Suprapubic skin (tissue), 4 donors: ENCODE results near the gene INPP5E. TPM values are rescaled to one million over a fixed set of nuclear protein-coding genes. Genes with fewer than 3 reads are reported as not detected.

Experiments used
- DNase-seq, 2 donors: peaks; one replicate each; pipeline ENCODE4 v3.0.0-alpha.2; 2019; ENCODE audit warnings: low spot score in 2 of 2
- H3K27ac ChIP-seq: fragments of 200-600 bp; sonication (generic); one replicate; pipeline ENCODE4 v1.5.1; 2019
- H3K27me3 ChIP-seq: fragments of 200-600 bp; sonication (generic); one replicate; pipeline ENCODE4 v1.5.1; 2019
- H3K36me3 ChIP-seq: fragments of 200-600 bp; sonication (generic); one replicate; pipeline ENCODE4 v1.5.1; 2019
- H3K4me1 ChIP-seq: fragments of 200-600 bp; sonication (generic); one replicate; pipeline ENCODE4 v1.5.1; 2019
- H3K4me3 ChIP-seq: fragments of 200-600 bp; sonication (generic); one replicate; pipeline ENCODE4 v1.5.1; 2019; ENCODE audit warnings: mild to moderate bottlenecking
- H3K9me3 ChIP-seq: fragments of 200-600 bp; sonication (generic); one replicate; pipeline ENCODE4 v1.5.1; 2019
- EP300 ChIP-seq: sonication (generic); formaldehyde crosslinking; IDR thresholded peaks from one replicate; pipeline ENCODE4 v1.6.1; 2017; ENCODE audit warnings: antibody characterized with exemption
- POLR2A ChIP-seq, 2 donors: fragments of 450-650 bp; IDR thresholded peaks; one replicate each; pipeline ENCODE4 v1.6.1; 2017; ENCODE audit warnings: antibody characterized with exemption in 2 of 2, mild to moderate bottlenecking in 2 of 2, moderate library complexity in 2 of 2
- POLR2AphosphoS5 ChIP-seq, 3 donors: sonication (generic); formaldehyde crosslinking; IDR thresholded peaks; one replicate each; pipeline ENCODE4 v1.6.1; 2017; ENCODE audit warnings: antibody characterized with exemption in 3 of 3
- WGBS: methylation state at CpG from one replicate; pipeline ENCODE4 v1.1.5; 2018; 5-methylcytosine and 5-hydroxymethylcytosine counted together
- total RNA-seq, 4 donors: library from RNA; depleted of rRNA; stranded (reverse); fragments of >200 nt; gene quantifications; one replicate each; pipeline ENCODE4 v1.1.0, GENCODE V29; 2016
- TF ChIP-seq, protein P1 (sequence below), 2 donors: fragments of 200-600 bp in 1 of 2; fragments of 450-650 bp in 1 of 2; sonication (generic) in 1 of 2; IDR thresholded peaks; one replicate each; pipeline ENCODE4 v1.5.1; 2016 to 2019; ENCODE audit warnings: antibody characterized with exemption in 2 of 2, mild to moderate bottlenecking in 1 of 2, moderate library complexity in 1 of 2

The INPP5E gene
- total RNA-seq, 4 donors from 2014 or later, result 9.8 to 20.3 (median 12.9) TPM

DNA sequence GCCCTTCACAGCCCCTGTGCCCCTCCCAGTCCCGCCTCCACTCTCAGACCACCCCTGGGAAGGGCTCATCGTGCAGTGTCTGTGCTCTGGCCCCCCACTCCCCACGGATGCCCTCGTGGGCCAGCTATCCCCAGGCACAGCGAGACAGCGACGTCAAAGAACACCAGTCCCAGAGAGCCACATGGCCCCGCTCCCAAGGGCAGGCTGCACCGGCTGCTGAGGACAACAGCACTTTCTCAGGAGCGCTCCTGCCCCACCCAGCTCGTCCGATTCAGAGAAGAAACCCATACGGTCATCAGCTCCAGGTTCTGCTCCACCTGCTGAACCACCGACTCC is 34.9 kb downstream of the INPP5E start:
- H3K27ac ChIP-seq, result no peak overlapping the region
- H3K9me3 ChIP-seq, result no peaks in the 10 kb centered on the region
- no peak for DNase-seq
- peaks cover 31% of the 10 kb centered on the region for H3K4me1 ChIP-seq
- WGBS, result 66% methylated on average over 11 of the region's 14 CpGs
- TF ChIP-seq POLR2A (IDR thresholded peaks at IDR 0.05) (no peak), POLR2AphosphoS5 (IDR thresholded peaks at IDR 0.05) (no peak), EP300 (no peak)
- TF ChIP-seq, protein P1, sequence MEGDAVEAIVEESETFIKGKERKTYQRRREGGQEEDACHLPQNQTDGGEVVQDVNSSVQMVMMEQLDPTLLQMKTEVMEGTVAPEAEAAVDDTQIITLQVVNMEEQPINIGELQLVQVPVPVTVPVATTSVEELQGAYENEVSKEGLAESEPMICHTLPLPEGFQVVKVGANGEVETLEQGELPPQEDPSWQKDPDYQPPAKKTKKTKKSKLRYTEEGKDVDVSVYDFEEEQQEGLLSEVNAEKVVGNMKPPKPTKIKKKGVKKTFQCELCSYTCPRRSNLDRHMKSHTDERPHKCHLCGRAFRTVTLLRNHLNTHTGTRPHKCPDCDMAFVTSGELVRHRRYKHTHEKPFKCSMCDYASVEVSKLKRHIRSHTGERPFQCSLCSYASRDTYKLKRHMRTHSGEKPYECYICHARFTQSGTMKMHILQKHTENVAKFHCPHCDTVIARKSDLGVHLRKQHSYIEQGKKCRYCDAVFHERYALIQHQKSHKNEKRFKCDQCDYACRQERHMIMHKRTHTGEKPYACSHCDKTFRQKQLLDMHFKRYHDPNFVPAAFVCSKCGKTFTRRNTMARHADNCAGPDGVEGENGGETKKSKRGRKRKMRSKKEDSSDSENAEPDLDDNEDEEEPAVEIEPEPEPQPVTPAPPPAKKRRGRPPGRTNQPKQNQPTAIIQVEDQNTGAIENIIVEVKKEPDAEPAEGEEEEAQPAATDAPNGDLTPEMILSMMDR (IDR thresholded peaks at IDR 0.05), result no peak
- peaks cover 57% of the 10 kb centered on the region for H3K36me3 ChIP-seq
- H3K27me3 ChIP-seq, result no peaks in the 10 kb centered on the region
- no peak overlapping the region for H3K4me3 ChIP-seq

DNA sequence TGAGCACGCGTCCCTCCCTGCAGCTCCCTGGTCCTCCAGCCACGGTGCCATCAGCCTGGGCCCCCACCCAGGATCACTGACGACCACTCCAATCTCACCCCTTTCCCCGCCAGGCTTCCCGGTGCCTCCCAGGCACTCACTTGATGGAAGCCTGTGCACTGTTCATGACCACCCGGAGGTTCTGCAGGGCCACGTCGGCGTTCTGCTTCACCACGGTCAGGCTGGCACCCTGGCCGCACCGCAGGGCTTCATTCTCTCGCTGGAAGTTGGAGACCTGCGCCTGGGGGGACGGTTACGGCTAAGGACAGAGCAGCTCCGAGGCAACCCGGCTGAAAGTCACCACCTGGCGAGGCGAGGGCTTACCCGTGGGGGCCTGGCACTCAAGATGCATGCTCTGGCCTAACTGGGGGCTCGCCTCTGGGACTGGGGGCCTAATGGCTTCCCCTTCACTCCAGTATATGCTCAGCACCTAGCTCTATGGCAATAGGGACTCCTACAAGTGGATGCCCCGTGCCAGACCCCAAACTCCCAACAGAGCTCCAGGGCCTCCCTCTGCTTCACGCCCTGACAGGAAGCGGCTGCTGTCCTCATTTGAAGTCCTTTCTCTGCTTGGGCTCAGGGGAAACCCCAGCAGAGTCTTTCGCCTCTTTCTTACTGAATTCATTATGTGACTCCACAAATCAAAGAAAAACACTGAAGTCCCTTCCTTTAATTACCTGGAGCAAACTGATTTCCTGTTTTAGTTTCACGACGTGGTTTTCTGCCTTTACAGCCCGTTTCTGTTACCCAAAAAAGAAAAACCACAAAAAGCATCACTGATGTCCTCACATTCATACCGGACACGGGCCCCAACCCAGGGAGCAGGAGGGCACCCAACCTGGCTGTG is 35.5 kb downstream of the INPP5E start:
- no peak for TF ChIP-seq EP300
- TF ChIP-seq POLR2A (IDR thresholded peaks at IDR 0.05), result no peak
- no peak for TF ChIP-seq POLR2AphosphoS5 (IDR thresholded peaks at IDR 0.05)
- TF ChIP-seq, protein P1 (IDR thresholded peaks at IDR 0.05), result no peak
- Histone ChIP-seq H3K27me3 (no peaks in the 10 kb centered on the region), H3K27ac (no peak overlapping the region), H3K36me3 (peaks cover 57% of the 10 kb centered on the region), H3K4me1 (peaks cover 29% of the 10 kb centered on the region), H3K9me3 (no peaks in the 10 kb centered on the region), H3K4me3 (no peak overlapping the region)
- 67% methylated on average over 13 of the region's 32 CpGs for WGBS
- DNase-seq, result no peak

DNA sequence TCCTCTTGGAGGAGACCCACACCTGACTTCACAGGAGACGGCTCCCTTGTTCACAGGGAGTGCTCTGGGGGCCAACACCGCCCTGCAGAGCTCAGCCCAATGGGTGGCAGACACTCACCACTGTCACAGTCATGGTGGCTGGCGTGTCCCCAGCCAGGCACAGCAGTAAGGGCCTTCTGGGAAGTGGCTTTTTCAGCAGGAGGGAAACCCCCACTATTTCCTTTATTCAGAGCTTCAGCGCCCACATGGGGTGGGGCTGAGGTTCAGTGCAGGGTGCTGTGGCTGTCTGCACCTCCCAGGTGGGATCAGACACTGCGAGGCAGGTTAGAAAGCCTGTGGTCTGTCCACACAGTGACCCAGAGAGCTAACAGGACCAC is 36.1 kb downstream of the INPP5E start:
- Histone ChIP-seq H3K27me3 (no peaks in the 10 kb centered on the region), H3K9me3 (no peaks in the 10 kb centered on the region), H3K4me1 (peaks cover 29% of the 10 kb centered on the region), H3K4me3 (no peak overlapping the region), H3K27ac (no peak overlapping the region), H3K36me3 (peaks cover 57% of the 10 kb centered on the region)
- TF ChIP-seq POLR2AphosphoS5 (IDR thresholded peaks at IDR 0.05), result no peak
- TF ChIP-seq, protein P1 (IDR thresholded peaks at IDR 0.05), result no peak
- no peak for TF ChIP-seq EP300
- no peak for TF ChIP-seq POLR2A (IDR thresholded peaks at IDR 0.05)
- DNase-seq, result no peak
- 78% methylated on average over 4 of the region's 5 CpGs for WGBS

DNA sequence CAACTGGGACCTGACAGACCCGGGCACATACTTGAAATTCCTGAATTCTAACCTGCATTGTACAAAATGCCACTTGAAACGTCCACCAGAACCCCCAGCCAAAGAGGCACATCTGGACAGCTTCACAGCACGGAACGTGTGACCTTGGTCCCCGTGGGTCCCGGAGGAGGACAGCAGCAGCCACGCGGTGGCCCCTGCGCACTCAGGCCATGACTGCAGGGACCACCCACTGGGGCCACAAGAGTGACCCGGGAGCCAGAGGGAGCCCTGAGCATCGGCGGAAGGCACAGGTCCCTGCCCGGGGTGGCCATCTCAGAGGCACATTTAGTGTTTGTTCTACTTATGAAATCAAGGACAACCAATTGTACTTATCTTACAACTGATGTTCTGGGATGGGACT is 37.6 kb downstream of the INPP5E start:
- DNase-seq, result no peak
- no peak overlapping the region for H3K27ac ChIP-seq
- no peaks in the 10 kb centered on the region for H3K27me3 ChIP-seq
- H3K4me3 ChIP-seq, result no peak overlapping the region
- WGBS, result 77% methylated on average over 13 of the region's 13 CpGs
- TF ChIP-seq EP300, result no peak
- no peak for TF ChIP-seq POLR2AphosphoS5 (IDR thresholded peaks at IDR 0.05)
- no peak for TF ChIP-seq POLR2A (IDR thresholded peaks at IDR 0.05)
- TF ChIP-seq, protein P1 (IDR thresholded peaks at IDR 0.05), result no peak
- peaks cover 30% of the 10 kb centered on the region for H3K4me1 ChIP-seq
- no peaks in the 10 kb centered on the region for H3K9me3 ChIP-seq
- H3K36me3 ChIP-seq, result peaks cover 55% of the 10 kb centered on the region

DNA sequence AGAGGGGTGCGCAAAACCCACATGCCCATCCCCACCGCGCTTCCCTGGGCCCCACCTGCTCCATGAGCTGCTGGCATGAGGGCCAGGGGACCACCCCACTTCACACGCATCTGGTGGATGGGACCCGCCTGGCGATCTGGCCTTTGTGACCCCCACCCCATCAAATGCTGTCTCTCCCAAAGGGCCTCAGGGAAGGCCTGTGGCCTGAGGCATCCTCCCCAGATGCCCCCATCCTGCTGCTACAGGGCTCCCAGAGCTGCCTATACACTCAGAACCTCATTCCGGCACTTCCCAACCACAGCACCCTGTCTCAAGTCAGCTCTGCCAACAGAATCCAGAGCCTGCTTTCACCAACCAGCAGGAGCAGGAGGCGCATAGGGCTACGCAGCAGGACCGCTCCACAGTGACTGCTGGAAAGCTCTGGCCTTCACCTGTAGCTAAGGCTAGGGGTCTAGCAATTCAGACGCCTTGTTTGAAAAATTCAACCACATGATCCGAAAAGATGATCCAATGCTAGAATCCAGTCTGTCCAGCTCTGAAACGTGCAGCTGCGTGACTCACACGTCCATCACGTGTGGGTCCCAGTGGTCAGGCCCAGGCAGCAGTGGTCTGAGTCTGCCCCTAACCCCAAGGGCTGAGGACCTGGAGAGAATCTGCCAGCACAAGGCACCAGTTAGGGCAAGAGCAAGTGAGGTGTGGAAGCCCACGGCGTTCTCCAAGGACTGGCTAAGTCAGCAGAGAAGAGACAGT is 38.3 kb downstream of the INPP5E start:
- 85% methylated on average over 17 of the region's 18 CpGs for WGBS
- Histone ChIP-seq H3K27ac (no peak overlapping the region), H3K9me3 (no peaks in the 10 kb centered on the region), H3K4me3 (no peak overlapping the region), H3K4me1 (peaks cover 30% of the 10 kb centered on the region), H3K27me3 (no peaks in the 10 kb centered on the region), H3K36me3 (peaks cover 55% of the 10 kb centered on the region)
- TF ChIP-seq POLR2A (IDR thresholded peaks at IDR 0.05), result no peak
- TF ChIP-seq POLR2AphosphoS5 (IDR thresholded peaks at IDR 0.05), result no peak
- no peak for TF ChIP-seq EP300
- TF ChIP-seq, protein P1 (IDR thresholded peaks at IDR 0.05), result no peak
- no peak for DNase-seq
